Psoas muscle (tissue), 8 donors: ENCODE measurements around the gene CLIP4. TPM values are rescaled to one million over a fixed set of nuclear protein-coding genes. Genes with fewer than 3 reads are reported as not detected.

Experiments used
- ATAC-seq, 4 donors: fragments of 200-7000 bp; cut with Tn5 transposase; one replicate each; pipeline ENCODE4 v1.9.1; 2020; ENCODE audit warnings: moderate library complexity in 3 of 4, mild to moderate bottlenecking in 2 of 4
- DNase-seq, 2 donors: peaks; one replicate each; pipeline ENCODE4 v3.0.0-alpha.2; 2020
- H3K27ac ChIP-seq: fragments of 200-600 bp; one replicate; pipeline ENCODE4 v1.8.0; 2022
- H3K27me3 ChIP-seq, 3 donors: fragments of 200-600 bp in 1 of 3; one replicate each; pipeline versions ENCODE4 v1.6.1 to v1.8.0; 2013 to 2022; ENCODE audit warnings: low read length in 2 of 3, mild to moderate bottlenecking in 2 of 3, moderate library complexity in 1 of 3; ENCODE audit not compliant: insufficient read depth in 3 of 3
- H3K36me3 ChIP-seq, 2 donors: fragments of 200-600 bp in 1 of 2; one replicate each; pipeline versions ENCODE4 v1.6.1 to v1.8.0; 2013 to 2022; ENCODE audit warnings: low read depth in 1 of 2, mild to moderate bottlenecking in 1 of 2, moderate library complexity in 1 of 2; ENCODE audit not compliant: insufficient read depth in 1 of 2
- H3K4me1 ChIP-seq: fragments of 200-600 bp; one replicate; pipeline ENCODE4 v1.8.0; 2022
- H3K4me3 ChIP-seq: fragments of 200-600 bp; one replicate; pipeline ENCODE4 v1.8.0; 2022; ENCODE audit warnings: mild to moderate bottlenecking
- H3K9me3 ChIP-seq: fragments of 200-600 bp; one replicate; pipeline ENCODE4 v1.8.0; 2022
- WGBS, 3 donors: extraction: QIAGEN DNeasy Blood & Tissue Kit; methylation state at CpG; one replicate each; pipeline versions ENCODE4 v1.1.6 to v1.1.7; 2013; 5-methylcytosine and 5-hydroxymethylcytosine counted together
- intact Hi-C, 2 donors: fragments of 100-400 bp; cut with DNase I; formaldehyde crosslinking; loops; one replicate each; pipeline versions ENCODE4 v1.11.0 to v1.14.2; 2022
- polyA plus RNA-seq, 3 donors: library from polyadenylated mRNA; stranded (reverse); fragments of 200-250 nt; gene quantifications; one replicate each; pipeline ENCODE4 v1.2.3, GENCODE V29; 2013
- total RNA-seq, 4 donors: library from RNA; stranded (reverse); fragmentation: NEBNext Ultra II Directional in 2 of 4; extraction: Animal tissue kit (Norgen Biotek cat#: 25700) in 2 of 4; gene quantifications; one replicate each; pipeline versions ENCODE4 v1.2.1 to v1.2.4, GENCODE V29; 2021 to 2023
- TF ChIP-seq, protein P1 (sequence below): fragments of 200-600 bp; IDR thresholded peaks from one replicate; pipeline ENCODE4 v1.8.0; 2022; ENCODE audit warnings: antibody characterized with exemption
- donor health status: healthy with polysubstance abuse.
- donor health status: DM: no; HTN: no; CAD: no; lungs with moderate emphysema.
- donor health status: Bipolar disorder and iron deficiency.
- donor health status: healthy.
- donor health status: DM: yes; HTN: yes; CAD: no.
- donor health status: DM: no; HTN: no; CAD: no.
- donor health status: DM: no; HTN: no; CAD: no.
- donor health status: DM: yes; HTN: yes; CAD: no.

CLIP4 gene
- total and polyA plus RNA-seq, 7 donors = 26.7 to 111 (median 68.2) TPM

DNA sequence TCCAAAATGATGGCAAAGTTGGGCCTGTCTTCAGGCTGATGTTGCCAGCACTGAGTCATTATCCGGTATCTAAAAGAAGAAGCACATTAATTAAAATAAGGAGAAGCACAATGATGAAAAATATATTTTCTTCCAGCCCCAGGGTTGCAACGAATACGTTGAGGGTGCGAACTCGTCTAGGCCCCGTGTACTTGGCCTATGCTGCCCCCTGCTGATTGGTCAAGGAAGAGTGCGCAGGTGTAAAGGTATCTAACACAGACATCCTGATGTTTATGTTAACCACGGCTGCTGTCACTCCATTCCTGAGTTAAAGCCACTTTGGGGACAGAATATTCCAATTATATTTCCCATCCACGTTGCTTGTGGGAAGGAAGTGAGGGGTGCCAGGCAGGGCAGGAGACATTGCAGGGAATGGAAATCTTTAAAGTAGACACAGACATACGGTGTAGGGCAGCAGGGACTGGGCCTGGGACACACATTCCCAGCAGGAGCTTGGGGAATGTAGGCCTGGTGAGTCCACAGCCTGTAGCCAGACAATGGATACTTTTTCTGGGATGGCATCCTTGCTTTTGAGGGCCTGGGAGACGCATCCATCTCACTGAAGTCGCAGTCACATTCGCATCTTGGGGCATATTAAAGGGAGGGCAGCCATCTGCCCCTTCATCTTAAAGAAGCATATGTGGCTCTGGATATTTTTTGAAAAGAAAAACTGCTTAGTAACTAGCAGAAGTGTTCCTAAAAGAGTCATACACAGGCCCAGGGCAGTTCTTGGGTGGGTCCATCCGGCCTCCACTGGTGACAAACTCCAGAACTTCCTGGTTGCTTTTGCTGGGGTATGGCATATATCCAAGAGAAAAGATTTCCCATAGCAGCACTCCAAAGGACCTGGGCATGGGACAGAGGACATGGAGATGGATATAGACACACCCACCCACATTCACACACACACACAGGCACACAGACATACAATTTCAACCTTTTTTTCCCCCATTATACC, 81.9 kb downstream of the CLIP4 start:
- intact Hi-C loops = loop anchor here (1.0 to 10.0 kb wide), 5 partner anchors 140 to 376 kb away; no protein-coding TSS in a partner anchor
- 33% methylated on average over 14 of the region's 14 CpGs for WGBS, 3 donors
- H3K36me3 ChIP-seq = peaks cover 0 to 14% of the 10 kb centered on the region in 2 donors
- H3K4me1 ChIP-seq = no peaks in the 10 kb centered on the region
- DNase-seq = peak; percentile 53 to 76
- TF ChIP-seq, protein P1, sequence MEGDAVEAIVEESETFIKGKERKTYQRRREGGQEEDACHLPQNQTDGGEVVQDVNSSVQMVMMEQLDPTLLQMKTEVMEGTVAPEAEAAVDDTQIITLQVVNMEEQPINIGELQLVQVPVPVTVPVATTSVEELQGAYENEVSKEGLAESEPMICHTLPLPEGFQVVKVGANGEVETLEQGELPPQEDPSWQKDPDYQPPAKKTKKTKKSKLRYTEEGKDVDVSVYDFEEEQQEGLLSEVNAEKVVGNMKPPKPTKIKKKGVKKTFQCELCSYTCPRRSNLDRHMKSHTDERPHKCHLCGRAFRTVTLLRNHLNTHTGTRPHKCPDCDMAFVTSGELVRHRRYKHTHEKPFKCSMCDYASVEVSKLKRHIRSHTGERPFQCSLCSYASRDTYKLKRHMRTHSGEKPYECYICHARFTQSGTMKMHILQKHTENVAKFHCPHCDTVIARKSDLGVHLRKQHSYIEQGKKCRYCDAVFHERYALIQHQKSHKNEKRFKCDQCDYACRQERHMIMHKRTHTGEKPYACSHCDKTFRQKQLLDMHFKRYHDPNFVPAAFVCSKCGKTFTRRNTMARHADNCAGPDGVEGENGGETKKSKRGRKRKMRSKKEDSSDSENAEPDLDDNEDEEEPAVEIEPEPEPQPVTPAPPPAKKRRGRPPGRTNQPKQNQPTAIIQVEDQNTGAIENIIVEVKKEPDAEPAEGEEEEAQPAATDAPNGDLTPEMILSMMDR = peak; percentile 76
- no peaks in the 10 kb centered on the region for H3K9me3 ChIP-seq
- H3K4me3 ChIP-seq = no peak overlapping the region
- peak; percentile 86 to 92 (median 88) for ATAC-seq
- H3K27me3 ChIP-seq = no peaks in the 10 kb centered on the region
- H3K27ac ChIP-seq = no peak overlapping the region

DNA sequence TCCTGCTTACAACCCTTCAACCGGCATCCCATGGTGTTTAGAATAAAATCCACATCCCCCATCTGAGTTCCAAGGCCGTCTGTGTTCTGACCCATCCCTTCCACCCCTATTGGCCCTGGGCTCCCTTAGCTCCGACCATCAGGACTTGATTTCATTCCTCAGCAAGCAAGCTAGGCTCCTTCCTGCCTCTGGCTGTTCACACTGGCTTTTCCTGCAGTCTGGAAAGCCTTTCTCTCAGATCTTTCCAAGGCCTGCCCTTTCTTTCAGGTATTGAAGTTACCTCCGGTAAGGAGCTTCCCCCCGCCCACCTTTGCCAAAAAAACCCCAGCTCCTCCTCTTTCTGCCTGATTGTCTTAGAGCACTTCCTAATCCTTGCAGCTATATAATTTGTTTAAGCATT, 86.8 kb downstream of the CLIP4 start:
- Histone ChIP-seq H3K36me3 (peaks cover 0 to 20% of the 10 kb centered on the region in 2 donors), H3K9me3 (no peaks in the 10 kb centered on the region), H3K4me3 (no peak overlapping the region), H3K27me3 (no peaks in the 10 kb centered on the region), H3K27ac (no peak overlapping the region), H3K4me1 (no peaks in the 10 kb centered on the region)
- TF ChIP-seq, protein P1 = no peak
- WGBS, 3 donors = 48 to 57% (median 54%) methylated on average over 5 of the region's 5 CpGs
- intact Hi-C loops = no loop called here
- no peak for ATAC-seq
- DNase-seq = no peak

GRCh38 chr2:29202819-29203495, 87.7 kb downstream of the CLIP4 start:
- no peak overlapping the region for H3K4me3 ChIP-seq
- 83% methylated on average over 5 of the region's 5 CpGs for WGBS, 3 donors
- TF ChIP-seq, protein P1 = no peak
- peak in 1 of 4 donors; percentile 19 for ATAC-seq
- no peak for DNase-seq
- no peaks in the 10 kb centered on the region for H3K4me1 ChIP-seq
- no peak overlapping the region for H3K27ac ChIP-seq
- no peaks in the 10 kb centered on the region for H3K9me3 ChIP-seq
- H3K36me3 ChIP-seq = peaks cover 0 to 22% of the 10 kb centered on the region in 2 donors
- H3K27me3 ChIP-seq = no peaks in the 10 kb centered on the region
- intact Hi-C loops = no loop called here

DNA sequence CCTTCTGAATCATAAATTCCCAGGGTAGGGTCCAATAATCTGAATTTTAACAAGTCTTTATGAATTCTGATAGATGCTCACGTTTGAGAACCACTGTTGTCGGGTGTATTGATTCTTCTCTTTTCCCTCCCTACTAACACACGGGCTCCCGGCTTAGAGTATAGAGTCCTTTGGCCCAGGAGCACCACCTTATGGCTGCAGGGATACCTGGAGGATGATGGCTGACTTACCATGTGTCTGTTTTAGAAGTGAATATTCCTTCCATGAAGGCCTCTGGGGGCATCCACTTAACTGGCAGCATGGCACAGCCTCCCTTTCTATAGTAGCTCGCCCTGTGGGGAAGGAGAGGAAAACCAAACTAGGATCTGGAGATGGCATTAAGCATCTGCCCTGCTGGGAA, 91.7 kb downstream of the CLIP4 start:
- Histone ChIP-seq H3K27ac (no peak overlapping the region), H3K4me1 (no peaks in the 10 kb centered on the region), H3K9me3 (no peaks in the 10 kb centered on the region), H3K36me3 (peaks cover 0 to 23% of the 10 kb centered on the region in 2 donors), H3K27me3 (no peaks in the 10 kb centered on the region), H3K4me3 (no peak overlapping the region)
- ATAC-seq (no peak), DNase-seq (no peak)
- intact Hi-C loops = no loop called here
- WGBS, 3 donors = 70 to 92% (median 75%) methylated on average over 5 of the region's 5 CpGs
- TF ChIP-seq, protein P1 = no peak
